SK-N-MC (cell line): ENCODE measurements around the gene PNKD.

ENCODE experiments used
- EZH2 ChIP-seq: fragments of 200-600 bp; sonication (generic); IDR thresholded peaks from one replicate; pipeline ENCODE4 v1.6.1; 2017; ENCODE audit warnings: antibody characterized with exemption
- FOXP2 ChIP-seq: optimal IDR thresholded peaks from 2 replicates; pipeline ENCODE3; 2011; ENCODE audit warnings: mild to moderate bottlenecking, moderate library complexity; ENCODE audit not compliant: insufficient read depth; ENCODE audit errors: extremely low read length, control extremely low read depth
- POLR2AphosphoS5 ChIP-seq: IDR thresholded peaks from 2 replicates; pipeline ENCODE4 v1.6.1; 2012; ENCODE audit warnings: mild to moderate bottlenecking, low read depth, low read length, borderline replicate concordance

- TF ChIP-seq EZH2 (no peak), POLR2AphosphoS5 (no peak), FOXP2 (no peak)
These were observed 93.4 kb downstream of the PNKD start for GRCh38 chr2:218363736-218364135.
